Stimulated activated CD4-positive, alpha-beta T cell treated with anti-CD3 and anti-CD28 coated beads, Interleukin-4, amount 100 ng/mL, for 1 hour (primary cell): Measurements from ENCODE around the gene MMP28.

ENCODE experiments used
- DNase-seq: peaks from one replicate; pipeline ENCODE4 v3.0.0-alpha.2; 2020

Gene MMP28

GRCh38 chr17:35723735-35724134, 71.7 kb downstream of the MMP28 start:
- DNase-seq: no peak

- no peak for DNase-seq
Measured at GRCh38 chr17:35717475-35717874, 78.0 kb downstream of the MMP28 start.

DNA sequence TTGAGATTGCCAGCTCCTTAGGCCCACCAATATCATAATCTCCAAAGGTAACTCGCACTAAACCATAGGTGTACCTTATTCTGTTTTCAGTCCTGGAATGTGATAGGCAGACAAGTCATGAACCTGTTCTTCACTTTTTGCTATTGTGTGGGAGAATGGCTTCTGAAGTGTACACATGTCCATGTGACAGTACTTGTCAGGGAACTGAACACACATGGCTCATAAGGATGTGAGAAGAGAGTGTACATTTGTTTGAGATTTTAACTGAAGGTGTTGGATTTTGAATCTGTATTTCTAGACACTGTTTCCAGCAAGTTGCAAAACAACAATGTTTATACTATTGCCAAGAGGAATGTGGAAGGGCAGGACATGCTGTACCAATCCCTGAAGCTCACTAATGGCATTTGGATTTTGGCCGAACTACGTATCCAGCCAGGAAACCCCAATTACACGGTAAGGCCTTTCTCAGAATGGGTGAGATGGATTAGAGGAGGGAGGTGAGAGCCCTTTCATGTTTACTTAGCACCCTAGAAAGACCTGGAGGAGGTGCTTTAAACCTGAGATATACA, 78.5 kb downstream of the MMP28 start:
- no peak for DNase-seq

GRCh38 chr17:35716173-35716572, 79.3 kb downstream of the MMP28 start:
- DNase-seq: no peak
